Mesenchymal stem cell (in vitro differentiated cells and primary cell): ENCODE results near the gene CRLF1.
"Not testable (repeated sequence)": the region's sequence is repeated elsewhere in the genome, so short reads cannot be mapped to it uniquely, and the experiment has no call there.

ENCODE experiments used
- DNase-seq: peaks from one replicate; pipeline ENCODE4 v3.0.0-alpha.2; 2013
- H2AFZ ChIP-seq: one replicate; pipeline ENCODE4 v1.6.1; 2013; ENCODE audit warnings: low read depth, mild to moderate bottlenecking, control low read depth, inconsistent platforms, low read length, moderate library complexity
- H2AK5ac ChIP-seq: 2 replicates; pipeline ENCODE4 v1.6.1; 2013; ENCODE audit warnings: low read length, moderate library complexity, mild to moderate bottlenecking, inconsistent platforms; ENCODE audit not compliant: severe bottlenecking
- H2BK120ac ChIP-seq: one replicate; pipeline ENCODE4 v1.6.1; 2013; ENCODE audit warnings: low read depth, mild to moderate bottlenecking, inconsistent platforms, low read length, moderate library complexity
- H2BK12ac ChIP-seq, 2 experiments: one replicate each; pipeline ENCODE4 v1.6.1; 2013; ENCODE audit warnings: inconsistent platforms in 2 of 2, low read length in 2 of 2, mild to moderate bottlenecking in 2 of 2, moderate library complexity in 2 of 2, control low read depth in 1 of 2
- H2BK15ac ChIP-seq: one replicate; pipeline ENCODE4 v1.6.1; 2013; ENCODE audit warnings: mild to moderate bottlenecking, low read depth, inconsistent platforms; ENCODE audit not compliant: poor library complexity, severe bottlenecking
- H2BK5ac ChIP-seq: 2 replicates; pipeline ENCODE4 v1.6.1; 2013; ENCODE audit warnings: low read depth, mild to moderate bottlenecking, low read length, control low read depth, inconsistent platforms; ENCODE audit not compliant: poor library complexity, severe bottlenecking
- H3K14ac ChIP-seq, 2 experiments: one replicate each; pipeline ENCODE4 v1.6.1; 2013; ENCODE audit warnings: inconsistent platforms in 2 of 2, low read length in 2 of 2, control low read depth in 1 of 2, mild to moderate bottlenecking in 1 of 2, moderate library complexity in 1 of 2
- H3K18ac ChIP-seq, 2 experiments: one replicate each; pipeline ENCODE4 v1.6.1; 2013; ENCODE audit warnings: inconsistent platforms in 2 of 2, low read length in 2 of 2, control low read depth in 1 of 2, low read depth in 1 of 2, mild to moderate bottlenecking in 1 of 2
- H3K23ac ChIP-seq, 2 experiments: one replicate each; pipeline ENCODE4 v1.6.1; 2013; ENCODE audit warnings: inconsistent platforms in 2 of 2, low read length in 2 of 2, mild to moderate bottlenecking in 2 of 2, moderate library complexity in 2 of 2, control low read depth in 1 of 2
- H3K27ac ChIP-seq: 2 replicates; pipeline ENCODE4 v1.5.1; 2013; ENCODE audit warnings: mild to moderate bottlenecking, moderate library complexity, low read length, control low read depth, inconsistent platforms; ENCODE audit not compliant: poor library complexity, severe bottlenecking
- H3K27me3 ChIP-seq, 2 experiments: 2 replicates each; pipeline versions ENCODE4 v1.6.1 to v1.7.0; 2013; ENCODE audit warnings: low read length in 2 of 2, mild to moderate bottlenecking in 2 of 2, moderate library complexity in 2 of 2, control low read depth in 1 of 2, inconsistent platforms in 1 of 2; ENCODE audit not compliant: control insufficient read depth in 1 of 2, insufficient read depth in 1 of 2
- H3K36me3 ChIP-seq, 2 experiments: 2 replicates each; pipeline versions ENCODE4 v1.6.1 to v1.7.0; 2013; ENCODE audit warnings: low read length in 2 of 2, control low read depth in 1 of 2, inconsistent platforms in 1 of 2, low read depth in 1 of 2, mild to moderate bottlenecking in 1 of 2; ENCODE audit not compliant: insufficient read depth in 2 of 2, control insufficient read depth in 1 of 2
- H3K4ac ChIP-seq, 2 experiments: one replicate each; pipeline ENCODE4 v1.6.1; 2013; ENCODE audit warnings: inconsistent platforms in 2 of 2, low read length in 2 of 2, mild to moderate bottlenecking in 2 of 2, moderate library complexity in 2 of 2, control low read depth in 1 of 2, low read depth in 1 of 2
- H3K4me1 ChIP-seq: 2 replicates; pipeline ENCODE4 v1.6.1; 2013; ENCODE audit warnings: low read depth, low read length, control low read depth; ENCODE audit not compliant: control insufficient read depth, insufficient read depth
- H3K4me2 ChIP-seq: 2 replicates; pipeline ENCODE4 v1.6.1; 2013; ENCODE audit warnings: low read length, mild to moderate bottlenecking, inconsistent platforms; ENCODE audit not compliant: poor library complexity, severe bottlenecking
- H3K4me3 ChIP-seq, 2 experiments: 2 replicates each; pipeline versions ENCODE4 v1.5.1 to v1.7.0; 2013; ENCODE audit warnings: low read length in 2 of 2, mild to moderate bottlenecking in 2 of 2, control low read depth in 1 of 2, low read depth in 1 of 2; ENCODE audit not compliant: insufficient read depth in 1 of 2
- H3K79me1 ChIP-seq: replicated peaks from 2 replicates; pipeline ENCODE4 v1.6.1; 2013; ENCODE audit warnings: mild to moderate bottlenecking, control low read depth, low read length, inconsistent platforms; ENCODE audit not compliant: poor library complexity, severe bottlenecking
- H3K9ac ChIP-seq: 2 replicates; pipeline ENCODE4 v1.7.0; 2013; ENCODE audit warnings: mild to moderate bottlenecking, low read length, moderate library complexity
- H3K9me3 ChIP-seq: 2 replicates; pipeline ENCODE4 v1.7.0; 2013; ENCODE audit warnings: mild to moderate bottlenecking, low read length; ENCODE audit not compliant: control insufficient read depth
- H4K8ac ChIP-seq: one replicate; pipeline ENCODE4 v1.6.1; 2013; ENCODE audit warnings: inconsistent platforms, mild to moderate bottlenecking, low read length, moderate library complexity
- H4K91ac ChIP-seq: one replicate; pipeline ENCODE4 v1.6.1; 2013; ENCODE audit warnings: mild to moderate bottlenecking, low read length, inconsistent platforms
- WGBS: methylation state at CpG from one replicate; pipeline ENCODE4 v1.1.7; 2013; ENCODE audit warnings: mixed read lengths; 5-methylcytosine and 5-hydroxymethylcytosine counted together

CRLF1 gene

DNA sequence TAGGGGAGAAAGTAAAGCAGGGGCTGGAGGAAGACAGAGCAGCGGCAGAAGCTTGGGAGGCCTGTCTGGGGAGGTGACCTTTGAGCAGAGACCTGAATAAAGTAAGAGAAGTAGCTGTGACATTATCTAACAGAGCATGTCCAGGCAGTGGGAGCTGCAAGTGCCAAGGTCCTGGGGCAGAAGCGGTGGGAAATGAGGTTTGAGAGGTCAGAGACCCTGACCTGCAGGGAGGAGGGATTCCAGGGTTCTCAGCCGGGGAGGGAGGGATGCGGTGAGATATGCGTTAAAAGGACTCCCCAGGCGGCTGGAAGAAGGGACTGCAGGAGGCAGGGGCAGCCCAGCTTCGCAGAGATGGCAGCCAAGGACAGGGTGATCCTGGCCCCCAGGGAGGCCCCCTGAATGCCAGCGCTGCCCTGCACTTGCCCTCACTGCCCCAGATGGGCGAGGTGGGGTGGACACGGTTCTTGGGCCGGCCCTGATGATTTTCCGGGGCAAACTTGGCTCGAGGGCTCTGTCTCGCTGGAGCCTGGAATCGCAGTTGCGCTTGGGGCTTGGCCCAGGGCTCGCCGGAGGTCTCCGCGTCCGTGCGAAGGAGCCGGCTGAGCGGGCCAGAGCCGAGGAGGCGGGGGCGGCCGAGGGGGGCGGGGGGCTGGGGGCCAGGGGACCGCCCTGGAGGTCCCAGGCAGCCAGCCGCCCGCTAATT lies 3.2 kb downstream of the CRLF1 start:
- Histone ChIP-seq H3K36me3 (no peaks in the 10 kb centered on the region), H3K14ac (no peak overlapping the region), H2AFZ (no peak overlapping the region), H3K4ac (no peak overlapping the region), H3K4me1 (peaks cover 26% of the 10 kb centered on the region), H4K91ac (no peak overlapping the region), H2BK120ac (no peak overlapping the region), H3K27me3 (peaks cover 31 to 65% of the 10 kb centered on the region in 2 experiments), H3K9ac (no peak overlapping the region), H2BK15ac (no peak overlapping the region), H3K4me2 (peak overlapping the region; percentile 9), H4K8ac (no peak overlapping the region), H3K9me3 (no peaks in the 10 kb centered on the region), H3K23ac (peak overlapping the region in 1 of 2 experiments; percentile 47), H3K79me1 (no peaks in the 10 kb centered on the region), H3K4me3 (peak overlapping the region in 1 of 2 experiments; percentile 33), H3K18ac (peak overlapping the region in 1 of 2 experiments; percentile 37), H2AK5ac (no peak overlapping the region), H2BK5ac (no peak overlapping the region), H2BK12ac (no peak overlapping the region), H3K27ac (no peak overlapping the region)
- peak; percentile 64 for DNase-seq
- 5% methylated on average over 25 of the region's 32 CpGs for WGBS

DNA sequence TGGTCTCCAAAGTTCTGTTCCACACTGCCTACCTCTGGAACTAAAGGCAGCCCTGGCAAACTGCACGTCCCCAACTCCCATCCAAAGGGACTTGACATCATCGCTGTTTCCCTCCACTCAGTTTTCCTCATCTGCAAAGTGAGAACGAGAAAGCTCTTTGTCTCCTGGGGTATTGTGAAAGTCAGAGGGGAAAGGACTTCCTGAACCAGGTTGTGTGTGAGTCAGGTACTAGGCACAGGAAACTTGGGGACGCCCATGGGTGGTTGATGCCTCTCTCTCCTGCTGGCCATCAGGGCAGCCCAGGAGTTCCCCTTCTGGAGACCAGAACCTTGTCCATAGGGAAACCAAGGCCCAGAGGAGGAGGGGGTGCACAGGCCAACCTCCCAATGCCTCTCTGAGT lies 4.7 kb downstream of the CRLF1 start:
- Histone ChIP-seq H3K36me3 (no peaks in the 10 kb centered on the region), H2AK5ac (no peak overlapping the region), H3K14ac (no peak overlapping the region), H4K91ac (no peak overlapping the region), H3K23ac (no peak overlapping the region), H3K4ac (no peak overlapping the region), H3K27ac (no peak overlapping the region), H4K8ac (no peak overlapping the region), H3K9me3 (no peaks in the 10 kb centered on the region), H2BK5ac (no peak overlapping the region), H2BK12ac (no peak overlapping the region), H3K4me3 (no peak overlapping the region), H3K18ac (no peak overlapping the region), H2AFZ (no peak overlapping the region), H3K4me2 (no peak overlapping the region), H3K27me3 (peaks cover 18 to 56% of the 10 kb centered on the region in 2 experiments), H2BK15ac (no peak overlapping the region), H3K79me1 (no peaks in the 10 kb centered on the region), H3K4me1 (peaks cover 18% of the 10 kb centered on the region), H2BK120ac (no peak overlapping the region), H3K9ac (no peak overlapping the region)
- DNase-seq, result no peak
- 80% methylated on average over 2 of the region's 4 CpGs for WGBS

DNA sequence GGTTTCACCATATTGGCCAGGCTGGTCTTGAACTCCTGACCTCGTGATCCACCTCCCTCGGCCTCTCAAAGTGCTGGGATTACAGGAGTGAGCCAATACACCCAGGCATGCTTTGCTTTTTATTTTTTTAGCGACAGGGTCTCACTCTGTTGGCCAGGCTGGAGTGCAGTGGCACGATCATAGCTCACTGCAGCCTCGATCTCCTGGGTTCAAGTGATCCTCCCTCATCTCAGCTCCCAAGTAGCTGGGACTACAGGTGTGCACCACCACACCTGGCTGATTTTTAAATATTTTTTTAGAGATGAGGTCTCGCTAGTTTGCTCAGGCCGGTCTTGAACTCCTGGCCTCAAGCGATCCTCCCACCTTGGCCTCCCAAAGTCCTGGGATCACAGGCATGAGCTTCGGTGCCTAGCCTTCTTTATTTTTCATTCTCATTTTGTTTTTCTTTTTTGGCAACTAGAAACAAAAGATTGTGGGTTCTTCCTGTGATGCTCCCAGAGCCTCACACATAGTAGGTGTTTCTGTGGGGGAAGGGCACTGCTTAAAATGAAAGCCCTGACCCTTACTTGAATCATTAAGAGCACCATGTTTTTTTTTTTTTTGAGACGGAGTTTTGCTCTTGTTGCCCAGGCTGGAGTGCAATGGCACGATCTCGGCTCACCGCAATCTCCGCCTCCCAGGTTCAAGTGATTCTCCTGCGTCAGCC lies 5.8 kb downstream of the CRLF1 start:
- not testable (repeated sequence) for H3K27ac ChIP-seq, H2AFZ ChIP-seq, H3K4me2 ChIP-seq, DNase-seq, H3K4me3 ChIP-seq, H2BK12ac ChIP-seq, H2BK120ac ChIP-seq, H3K9ac ChIP-seq, H2BK15ac ChIP-seq, H3K9me3 ChIP-seq, H2BK5ac ChIP-seq, H3K36me3 ChIP-seq, H3K18ac ChIP-seq, H4K8ac ChIP-seq, H3K4ac ChIP-seq, H3K23ac ChIP-seq, H2AK5ac ChIP-seq, H3K14ac ChIP-seq, H4K91ac ChIP-seq, H3K79me1 ChIP-seq
- WGBS, result 96% methylated on average over 15 of the region's 15 CpGs
- peaks cover 13% of the 10 kb centered on the region for H3K4me1 ChIP-seq
- H3K27me3 ChIP-seq, result peaks cover 21 to 55% of the 10 kb centered on the region in 2 experiments

DNA sequence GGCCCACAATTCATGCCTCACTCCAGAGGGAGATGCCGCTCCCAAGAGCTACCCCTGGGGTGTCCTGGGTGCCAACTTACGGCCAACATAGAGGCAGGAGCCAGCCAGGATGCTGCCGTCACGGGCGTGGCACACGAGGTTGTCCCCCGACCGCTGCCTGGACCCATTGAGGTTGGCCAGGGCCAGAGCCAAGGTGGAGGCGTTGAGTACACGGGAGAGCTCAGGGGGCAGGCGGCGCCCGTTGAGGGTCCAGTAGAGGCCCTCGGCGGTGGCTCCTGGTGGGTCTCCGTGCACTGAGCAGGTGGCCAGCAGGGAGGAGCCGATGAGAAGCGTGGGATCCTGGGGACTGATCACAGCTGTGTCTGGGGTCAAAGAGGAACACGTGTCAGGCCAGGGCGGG lies 7.1 kb downstream of the CRLF1 start:
- WGBS, result 93% methylated on average over 20 of the region's 20 CpGs
- Histone ChIP-seq H3K14ac (no peak overlapping the region), H3K18ac (no peak overlapping the region), H3K4ac (no peak overlapping the region), H4K91ac (no peak overlapping the region), H2BK15ac (no peak overlapping the region), H3K27me3 (peaks cover 14 to 53% of the 10 kb centered on the region in 2 experiments), H3K79me1 (no peaks in the 10 kb centered on the region), H2BK120ac (no peak overlapping the region), H3K4me3 (no peak overlapping the region), H4K8ac (no peak overlapping the region), H3K36me3 (no peaks in the 10 kb centered on the region), H2BK5ac (no peak overlapping the region), H3K4me1 (peaks cover 15% of the 10 kb centered on the region), H3K23ac (no peak overlapping the region), H3K4me2 (no peak overlapping the region), H2AFZ (no peak overlapping the region), H2AK5ac (no peak overlapping the region), H3K9me3 (no peaks in the 10 kb centered on the region), H3K9ac (no peak overlapping the region), H2BK12ac (no peak overlapping the region), H3K27ac (no peak overlapping the region)
- no peak for DNase-seq
